ENCODE results near the gene UPF3A. TPM values are rescaled to one million over a fixed set of nuclear protein-coding genes. Genes with fewer than 3 reads are reported as not detected.
A peak's percentile ranks its signal among the peaks of the same experiment; 100 is the strongest.

UPF3A gene
- polyA plus RNA-seq, 2 of the 4 experiments (the other 2 are of a cell fraction), result 51.0 to 62.6 TPM

- ChIA-PET CTCF (no interaction called here), POLR2A (interaction anchor here (0.7 kb wide), 1 partner anchor 30 kb away, joined by 4 read pairs; the partner anchor contains the start of gene UPF3A)
- no peak overlapping the region for H3K4me2 ChIP-seq
- no peak overlapping the region for H3K4me3 ChIP-seq
- no peak for ATAC-seq
- H3K9me3 ChIP-seq, result no peaks in the 10 kb centered on the region
- DNase-seq (ENCODE audit: low read depth in 1 of 2, low spot score in 1 of 2), result no peak
- H3K27ac ChIP-seq, result no peak overlapping the region
- no peak for TF ChIP-seq RFX5 (IDR thresholded peaks at IDR 0.05)
- no peak for TF ChIP-seq EHMT2 (IDR thresholded peaks at IDR 0.05; ENCODE audit: low read depth)
- TF ChIP-seq EHF (CRISPR knock-in tag; IDR thresholded peaks at IDR 0.05), result no peak
- TF ChIP-seq PBX3 (IDR thresholded peaks at IDR 0.05), result no peak
- no peak for TF ChIP-seq REST (IDR thresholded peaks at IDR 0.05)
- TF ChIP-seq CTCF (IDR thresholded peaks at IDR 0.05), result no peak
- TF ChIP-seq HOXA7 (CRISPR knock-in tag; IDR thresholded peaks at IDR 0.05), result no peak
- no peak for TF ChIP-seq TFCP2L1 (CRISPR knock-in tag; IDR thresholded peaks at IDR 0.05)
- TF ChIP-seq EP300 (IDR thresholded peaks at IDR 0.05), result no peak
- no peak for TF ChIP-seq HOXB5 (CRISPR knock-in tag; IDR thresholded peaks at IDR 0.05)
- no peak for TF ChIP-seq SMC3 (IDR thresholded peaks at IDR 0.05)
- TF ChIP-seq FOXS1 (CRISPR knock-in tag; IDR thresholded peaks at IDR 0.05), result no peak
- TF ChIP-seq MAZ (IDR thresholded peaks at IDR 0.05; ENCODE audit: borderline replicate concordance, low read depth, low read length), result no peak
- TF ChIP-seq GATA3 (IDR thresholded peaks at IDR 0.05; ENCODE audit: borderline replicate concordance), result no peak
- TF ChIP-seq PHF8 (IDR thresholded peaks at IDR 0.05; ENCODE audit: borderline replicate concordance, low read depth), result no peak
- no peak for TF ChIP-seq CBX8 (IDR thresholded peaks at IDR 0.05)
- H3K4me1 ChIP-seq, result peaks cover 20% of the 10 kb centered on the region
- WGBS (ENCODE audit: missing lambda C conversion rate), result 53% methylated on average over 2 of the region's 2 CpGs
- no peak for FAIRE-seq
Measured at GRCh38 chr13:114311908-114312307, 30.5 kb downstream of the UPF3A start.

GRCh38 chr13:114313061-114313860 is 31.9 kb downstream of the UPF3A start:
- CTCF ChIA-PET, result interaction anchor here (1.0 kb wide), 2 partner anchors 18 to 33 kb away, joined by 3 to 4 read pairs; no protein-coding TSS in a partner anchor
- peak overlapping the region; percentile 83 to 97 for H3K27ac ChIP-seq
- peak overlapping the region; percentile 74 for H3K4me2 ChIP-seq
- ATAC-seq (no peak), DNase-seq (ENCODE audit: low read depth in 1 of 2, low spot score in 1 of 2) (peak in 1 of 2 experiments; percentile 11), FAIRE-seq (no peak)
- POLR2A ChIA-PET, result interaction anchor here (1.1 kb wide), 1 partner anchor 32 kb away, joined by 4 read pairs; the partner anchor contains the start of gene UPF3A
- H3K4me1 ChIP-seq, result peaks cover 20% of the 10 kb centered on the region
- WGBS (ENCODE audit: missing lambda C conversion rate), result 77% methylated on average over 17 of the region's 17 CpGs
- H3K9me3 ChIP-seq, result no peaks in the 10 kb centered on the region
- H3K4me3 ChIP-seq, result peak overlapping the region; percentile 58
- TF ChIP-seq E2F6 (IDR thresholded peaks at IDR 0.05; ENCODE audit: borderline replicate concordance, low read depth) (no peak), KDM5A (IDR thresholded peaks at IDR 0.05) (no peak), POLR2A (IDR thresholded peaks at IDR 0.05; ENCODE audit: low read length) (no peak), HMGXB4 (CRISPR knock-in tag; IDR thresholded peaks at IDR 0.05; ENCODE audit: borderline replicate concordance) (no peak), GATA3 (IDR thresholded peaks at IDR 0.05; ENCODE audit: borderline replicate concordance) (no peak), ZFP36 (IDR thresholded peaks at IDR 0.05; ENCODE audit: borderline replicate concordance, partially characterized antibody) (no peak), HOXA7 (CRISPR knock-in tag; IDR thresholded peaks at IDR 0.05) (no peak), JUN (IDR thresholded peaks at IDR 0.05) (no peak), RAD21 (conservative IDR thresholded peaks at IDR 0.05 in 1 of 2, IDR thresholded peaks at IDR 0.05 in 1 of 2) (no peak), FOXS1 (CRISPR knock-in tag; IDR thresholded peaks at IDR 0.05) (no peak), POLR2AphosphoS2 (conservative IDR thresholded peaks at IDR 0.05; ENCODE audit: low read length) (no peak), BHLHE40 (IDR thresholded peaks at IDR 0.05; ENCODE audit: low read depth, low read length) (no peak), RCOR1 (IDR thresholded peaks at IDR 0.05; ENCODE audit: low read depth, low read length) (no peak), HDAC2 (IDR thresholded peaks at IDR 0.05) (no peak), HES2 (IDR thresholded peaks at IDR 0.05) (no peak), FOSB (CRISPR knock-in tag; IDR thresholded peaks at IDR 0.05) (no peak)

Data from A549 (cell line).